ENCODE data around the gene MRFAP1L1.
"Not testable (repeated sequence)": the region's sequence is repeated elsewhere in the genome, so short reads cannot be mapped to it uniquely, and the experiment has no call there.

Gene MRFAP1L1

DNA sequence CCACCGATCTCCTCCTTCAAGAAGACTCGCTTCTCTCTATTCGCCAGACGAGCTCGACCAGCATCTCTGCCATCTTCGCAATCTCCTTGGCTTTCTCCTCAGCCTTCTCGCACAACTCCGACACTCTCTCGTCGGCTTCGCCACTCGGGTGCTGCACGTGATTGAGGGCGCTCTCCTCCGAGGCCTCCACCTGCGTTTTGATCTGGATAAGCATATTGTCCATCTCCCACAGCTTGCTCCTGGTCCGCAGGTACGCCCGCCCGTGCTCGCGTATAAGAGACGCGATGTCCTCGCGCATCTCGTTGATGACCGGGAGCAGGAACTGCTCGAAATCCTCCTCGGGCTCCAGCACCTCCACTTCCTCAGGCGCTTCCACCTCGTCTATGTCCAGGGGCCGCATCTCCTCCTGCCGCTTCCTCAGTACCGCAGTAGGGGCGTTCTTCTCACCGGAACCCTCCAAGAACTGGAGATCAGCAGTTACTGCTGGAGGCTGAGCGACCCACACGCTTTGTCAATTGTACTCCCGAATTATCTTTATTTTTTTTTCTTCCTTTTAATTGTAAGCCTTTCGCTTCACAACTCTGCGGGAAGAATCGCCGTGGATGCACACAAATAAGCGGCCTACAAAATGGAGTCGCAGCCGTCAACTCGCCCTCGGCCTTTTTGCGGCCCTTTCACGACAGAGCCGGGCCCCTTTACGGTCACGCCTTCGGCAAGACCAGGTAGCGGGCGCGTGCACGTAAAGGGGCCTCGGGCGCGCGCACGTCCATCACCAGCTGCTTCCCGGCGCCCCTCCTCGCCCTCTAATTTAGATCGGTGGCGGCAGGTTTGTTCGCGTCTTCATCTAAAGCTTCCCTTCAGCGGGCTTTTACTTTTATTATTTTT lies at the start of gene MRFAP1L1:
MRFAP1L1 (minus strand) TSS at position 636 of the 885 bp plus-strand sequence; CDS start at position 400, 236 bp downstream.
- DNase-seq (ENCODE audit: insufficient read length, low spot score) (peak; percentile 91), FAIRE-seq (peak; percentile 83)

DNA sequence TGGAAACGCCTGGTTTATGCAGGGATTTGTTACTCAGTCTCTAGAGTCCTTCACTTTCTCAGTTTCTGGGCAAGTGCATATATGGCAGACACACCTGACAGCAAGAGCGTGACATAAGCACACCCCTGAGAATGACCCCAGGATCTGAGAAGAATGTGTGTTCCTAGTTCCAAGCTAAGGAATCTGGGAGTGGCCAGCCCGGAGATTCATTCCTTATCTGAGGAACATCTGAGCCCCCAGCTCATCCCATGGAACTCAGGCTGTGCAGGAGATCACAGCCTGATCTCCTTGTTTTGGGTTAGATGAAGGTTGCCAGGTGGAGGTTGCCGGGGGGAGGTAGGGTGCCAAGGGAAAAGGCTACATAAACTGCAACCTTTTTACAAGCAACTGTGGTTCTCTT lies 49.1 kb upstream of the MRFAP1L1 start:
- FAIRE-seq, result no peak
- DNase-seq (ENCODE audit: insufficient read length, low spot score), result no peak

DNA sequence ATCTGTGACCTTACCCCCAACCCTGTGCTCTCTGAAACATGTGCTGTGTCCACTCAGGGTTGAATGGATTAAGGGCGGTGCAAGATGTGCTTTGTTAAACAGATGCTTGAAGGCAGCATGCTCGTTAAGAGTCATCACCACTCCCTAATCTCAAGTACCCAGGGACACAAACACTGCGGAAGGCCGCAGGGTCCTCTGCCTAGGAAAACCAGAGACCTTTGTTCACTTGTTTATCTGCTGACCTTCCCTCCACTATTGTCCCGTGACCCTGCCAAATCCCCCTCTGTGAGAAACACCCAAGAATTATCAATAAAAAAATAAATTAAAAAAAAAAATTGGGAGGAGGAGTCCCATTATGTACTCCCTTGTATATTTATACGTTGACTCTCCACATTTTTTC lies 46.7 kb upstream of the MRFAP1L1 start:
- FAIRE-seq; DNase-seq (ENCODE audit: insufficient read length, low spot score): not testable (repeated sequence)

DNA sequence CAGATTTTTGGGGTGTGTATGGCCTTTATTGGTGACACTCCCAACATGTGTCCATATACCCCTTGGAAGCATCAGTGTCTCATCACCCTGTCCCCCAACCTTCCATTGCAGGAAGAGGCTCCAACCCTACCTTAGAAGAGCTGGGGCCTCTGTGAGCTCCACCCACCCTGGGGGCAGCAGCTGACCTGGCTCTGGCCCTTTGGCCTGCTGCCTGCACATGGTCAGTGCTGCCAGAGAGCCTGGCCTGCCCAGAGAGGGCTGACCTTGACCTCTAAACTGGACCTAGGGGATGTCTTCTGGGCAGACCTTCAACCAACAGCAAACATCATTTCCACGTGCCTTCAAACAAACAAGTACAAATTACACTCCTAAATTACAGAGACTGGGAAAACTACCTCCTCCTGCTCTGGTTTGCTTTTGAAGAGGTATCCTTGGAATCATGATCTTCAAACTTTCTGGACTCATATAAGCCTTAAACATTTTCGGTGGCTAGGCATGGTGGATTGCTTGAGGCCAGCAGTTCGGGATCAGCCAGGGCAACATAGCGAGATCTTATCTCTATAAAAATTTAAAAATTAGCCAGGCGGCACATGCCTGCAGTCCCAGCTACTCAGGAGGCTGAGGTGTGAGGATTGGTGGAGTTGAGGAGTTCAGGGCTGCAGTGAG lies 45.6 kb upstream of the MRFAP1L1 start:
- DNase-seq (ENCODE audit: insufficient read length, low spot score) (no peak), FAIRE-seq (no peak)

DNA sequence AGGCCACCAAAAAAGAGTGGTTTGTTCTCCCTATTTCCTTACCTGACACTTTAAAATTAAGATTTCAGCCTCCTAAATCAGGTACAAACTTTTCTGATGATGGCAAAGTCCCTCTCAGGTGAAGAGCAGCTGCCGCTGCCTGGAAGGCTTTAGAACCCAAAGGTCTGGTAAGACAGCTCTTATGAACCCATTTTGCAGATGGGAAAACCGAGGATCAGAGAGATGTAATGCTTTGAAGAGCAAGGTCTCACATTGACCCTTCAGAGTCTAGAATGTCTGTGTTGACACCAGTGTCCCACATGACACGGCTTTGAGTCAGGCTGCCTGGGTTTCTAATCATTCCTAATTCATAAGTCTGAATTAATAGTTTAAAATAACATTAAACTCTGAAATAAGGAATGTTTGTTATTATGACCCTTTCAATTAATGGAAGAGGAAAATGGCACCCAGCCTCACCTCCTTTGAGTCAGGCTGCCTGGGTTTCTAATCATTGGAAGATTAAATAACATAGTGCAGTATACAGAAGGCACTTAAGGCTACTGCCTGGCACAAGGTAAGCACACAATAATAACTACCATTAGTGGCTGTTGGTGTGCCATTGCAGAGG lies 44.9 kb upstream of the MRFAP1L1 start:
- DNase-seq (ENCODE audit: insufficient read length, low spot score) (no peak), FAIRE-seq (no peak)

DNA sequence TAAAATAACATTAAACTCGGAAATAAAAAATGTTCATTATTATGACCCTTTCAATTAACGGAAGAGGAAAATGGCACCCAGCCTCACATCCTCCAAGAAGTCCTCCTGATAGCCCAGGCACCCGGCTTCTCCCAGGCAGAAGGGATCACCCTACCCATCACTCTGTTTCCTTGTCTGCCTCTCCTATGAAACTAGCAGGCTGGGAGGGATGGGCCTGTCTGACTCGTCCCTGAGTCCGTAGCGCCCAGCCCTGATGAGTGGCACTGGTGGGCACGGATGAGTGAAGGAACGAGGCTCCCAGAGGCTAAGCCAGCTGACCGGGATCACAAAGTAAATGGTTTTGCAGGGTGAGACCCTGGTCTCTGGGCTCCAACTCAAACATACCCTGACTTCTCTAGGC lies 44.2 kb upstream of the MRFAP1L1 start:
- DNase-seq (ENCODE audit: insufficient read length, low spot score) (no peak), FAIRE-seq (no peak)

DNA sequence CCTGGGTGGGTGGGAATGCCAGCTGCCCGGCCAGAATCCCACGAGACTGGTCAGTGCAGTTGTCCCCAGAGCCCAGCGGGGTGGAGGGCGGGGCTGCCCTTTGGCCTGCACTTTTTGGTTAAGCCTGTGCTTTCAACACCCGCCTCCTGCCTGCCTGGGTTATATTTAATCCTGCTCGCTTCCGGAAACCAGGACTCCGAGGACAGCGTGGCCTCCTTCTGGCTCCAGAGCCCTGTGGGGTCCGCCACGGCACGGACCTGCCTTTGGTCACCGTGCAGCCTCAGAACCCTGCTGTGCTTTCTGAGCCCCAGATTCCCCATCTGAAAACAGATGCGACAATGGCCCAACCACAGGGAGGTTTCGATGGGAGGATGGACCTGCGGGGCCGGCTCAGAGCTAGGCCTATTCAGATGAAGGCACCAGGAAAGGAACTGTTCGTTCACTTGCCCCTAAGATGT lies 43.5 kb upstream of the MRFAP1L1 start:
- no peak for FAIRE-seq
- no peak for DNase-seq (ENCODE audit: insufficient read length, low spot score)

DNA sequence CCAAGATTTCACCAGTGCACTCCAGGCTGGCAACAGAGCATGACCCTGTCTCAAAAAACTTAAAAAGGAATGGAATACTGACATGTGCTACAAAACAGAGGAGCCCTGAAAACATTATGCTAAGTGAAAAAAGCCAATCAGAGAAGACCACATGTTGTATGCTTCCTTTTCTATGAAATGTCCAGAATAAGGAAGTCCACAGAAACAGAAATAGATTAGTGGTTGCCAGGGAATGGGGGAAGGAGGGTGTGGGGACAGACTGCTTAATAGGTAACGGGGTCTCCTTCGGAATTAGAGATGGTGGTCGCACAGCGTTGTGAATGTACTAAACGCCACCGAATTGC lies 42.8 kb upstream of the MRFAP1L1 start:
- no peak for FAIRE-seq
- DNase-seq (ENCODE audit: insufficient read length, low spot score), result no peak

DNA sequence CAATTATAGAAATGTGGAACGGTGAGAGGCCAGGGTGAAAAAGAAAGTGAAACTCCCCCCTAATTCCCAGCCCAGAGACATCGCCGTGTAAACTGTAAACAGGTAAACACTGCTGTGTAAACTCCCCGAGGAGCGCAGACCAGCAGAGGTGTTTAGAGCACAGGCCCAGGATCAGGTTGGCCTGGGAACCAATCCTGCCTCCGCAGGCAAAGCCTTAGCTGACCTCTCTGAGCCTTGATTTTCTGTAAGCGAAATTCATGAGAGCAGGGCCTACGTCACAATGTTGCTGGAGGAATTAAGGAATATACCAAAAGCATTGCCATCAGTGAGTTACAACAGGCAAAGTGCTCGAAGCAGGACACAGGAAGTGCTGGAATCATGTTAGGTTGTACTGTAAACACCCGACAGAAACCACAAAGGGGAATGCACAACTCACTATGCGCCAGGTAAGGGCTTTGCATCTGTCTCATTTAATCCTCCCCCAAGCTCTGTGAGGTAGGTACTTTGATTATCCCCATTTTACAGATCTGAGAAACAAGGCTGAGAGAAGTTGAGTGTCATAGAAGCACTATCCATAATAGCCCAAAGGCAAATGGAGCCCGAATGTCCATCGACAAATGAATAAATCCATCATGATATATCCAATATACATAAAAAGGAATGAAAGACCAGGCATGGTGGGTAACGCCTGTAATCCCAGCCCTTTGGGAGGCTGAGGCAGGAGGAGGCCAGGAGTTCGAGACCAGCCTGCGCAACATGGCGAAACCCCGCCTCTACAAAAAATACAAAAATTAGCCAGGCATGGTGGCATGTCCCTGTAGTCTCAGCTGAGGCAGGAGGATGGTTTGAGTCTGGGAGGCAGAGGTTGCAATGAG lies 42.2 kb upstream of the MRFAP1L1 start:
- DNase-seq (ENCODE audit: insufficient read length, low spot score), result no peak
- no peak for FAIRE-seq

DNA sequence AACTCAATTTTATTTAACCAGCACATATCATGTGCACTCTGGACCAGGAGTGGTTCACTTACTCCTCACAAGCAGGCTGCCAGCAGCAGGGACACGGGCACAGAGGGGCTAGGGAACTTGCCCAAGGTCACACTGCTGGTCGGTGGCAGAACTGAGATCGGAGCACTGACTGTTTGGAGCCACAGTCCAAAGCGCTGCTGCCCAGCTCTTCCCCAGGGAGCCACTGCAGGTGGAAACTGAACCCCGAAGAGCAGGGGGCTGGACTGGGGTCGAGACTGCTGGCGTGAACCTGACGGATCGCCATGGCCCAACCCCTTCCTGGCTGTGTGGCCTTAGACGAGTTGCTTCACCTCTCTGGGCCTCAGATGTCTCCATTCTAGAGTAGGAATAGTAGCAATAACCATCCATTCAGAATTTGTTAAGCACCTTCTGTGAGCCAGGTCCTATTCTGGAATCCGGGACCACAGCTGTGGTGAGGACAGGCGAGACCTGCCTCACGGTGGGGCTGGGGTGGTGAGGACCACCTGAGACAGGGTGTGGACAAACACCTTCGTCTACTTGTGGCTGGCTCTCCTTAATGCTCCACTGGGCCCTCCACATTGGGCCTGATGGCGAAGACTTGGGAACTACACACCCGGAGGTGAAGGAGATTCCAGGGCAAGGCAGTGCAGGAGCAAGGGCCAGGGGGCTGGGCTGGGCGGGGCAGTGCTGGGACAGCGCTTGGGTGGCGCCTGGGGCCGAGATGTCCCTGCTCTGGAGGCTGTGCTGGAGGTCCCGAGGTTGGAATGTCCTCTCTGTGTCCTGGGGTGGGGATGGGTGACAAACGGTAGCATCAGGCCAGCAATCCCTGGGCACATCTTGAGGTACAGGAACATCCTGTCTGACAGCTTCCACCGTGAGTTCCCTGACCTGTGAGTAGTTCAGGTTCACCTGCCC lies 40.9 kb upstream of the MRFAP1L1 start:
- no peak for DNase-seq (ENCODE audit: insufficient read length, low spot score)
- FAIRE-seq, result no peak

DNA sequence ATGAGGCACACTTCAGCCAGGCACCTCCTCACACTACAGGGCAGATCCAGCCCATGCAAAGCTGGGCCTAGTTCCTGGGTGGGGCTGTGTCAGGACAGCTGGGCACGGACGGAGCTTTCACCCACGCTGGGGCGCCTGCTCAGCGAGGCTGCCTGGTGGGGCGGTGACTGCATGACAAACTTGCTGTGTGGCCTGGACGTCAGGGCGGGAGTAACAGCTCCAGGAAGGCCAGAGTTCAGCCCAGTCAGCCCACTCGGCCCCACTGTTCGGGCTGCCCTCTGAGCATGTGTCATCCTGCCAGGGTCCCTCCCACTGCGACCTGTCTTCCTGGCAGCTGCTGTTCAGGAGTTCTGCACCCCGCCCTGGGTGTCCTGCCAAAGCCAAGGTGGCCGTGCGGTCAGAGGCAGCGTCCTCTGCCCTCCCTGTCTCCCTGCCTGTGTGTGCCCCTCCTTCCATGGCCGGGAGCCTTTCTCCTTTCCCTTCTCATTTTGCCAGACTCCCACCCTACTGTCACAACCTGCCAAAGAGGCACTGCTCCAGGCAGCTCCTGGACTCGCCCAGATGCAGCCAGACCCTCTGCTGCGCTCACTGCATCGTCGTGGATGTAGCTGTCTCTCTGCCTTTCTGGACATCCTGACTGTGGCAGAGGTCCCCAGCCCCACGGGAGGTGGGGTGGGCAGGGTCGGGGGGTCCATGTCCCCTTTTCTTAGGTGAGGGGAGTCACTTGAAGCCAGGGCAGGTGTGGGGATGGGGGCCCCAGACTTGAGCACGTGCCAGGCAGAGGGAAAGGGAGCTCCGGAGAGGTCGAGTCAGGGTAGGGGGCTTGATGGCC lies 39.9 kb upstream of the MRFAP1L1 start:
- FAIRE-seq, result peak; percentile 72
- peak; percentile 34 for DNase-seq (ENCODE audit: insufficient read length, low spot score)

DNA sequence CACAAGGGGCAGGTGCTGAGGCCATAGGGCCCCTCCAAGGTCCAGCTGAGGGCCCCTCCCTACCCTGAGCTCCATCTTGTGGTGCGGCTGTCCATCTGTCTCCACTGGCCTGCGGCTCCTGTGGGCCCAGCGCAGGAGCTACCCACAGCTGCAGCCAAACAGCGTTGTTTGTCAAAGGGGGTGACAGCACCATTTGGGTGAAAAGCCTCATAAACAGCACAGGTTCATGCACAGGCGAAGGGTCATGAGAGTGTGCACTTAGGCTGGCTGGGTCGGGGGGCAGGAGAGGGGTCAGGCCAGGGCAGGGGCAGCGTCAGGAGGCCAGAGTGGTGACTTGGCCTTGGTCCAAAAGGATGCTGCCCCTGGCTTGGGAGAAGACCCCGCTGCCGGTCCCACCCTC lies 38.6 kb upstream of the MRFAP1L1 start:
- FAIRE-seq (no peak), DNase-seq (ENCODE audit: insufficient read length, low spot score) (no peak)

DNA sequence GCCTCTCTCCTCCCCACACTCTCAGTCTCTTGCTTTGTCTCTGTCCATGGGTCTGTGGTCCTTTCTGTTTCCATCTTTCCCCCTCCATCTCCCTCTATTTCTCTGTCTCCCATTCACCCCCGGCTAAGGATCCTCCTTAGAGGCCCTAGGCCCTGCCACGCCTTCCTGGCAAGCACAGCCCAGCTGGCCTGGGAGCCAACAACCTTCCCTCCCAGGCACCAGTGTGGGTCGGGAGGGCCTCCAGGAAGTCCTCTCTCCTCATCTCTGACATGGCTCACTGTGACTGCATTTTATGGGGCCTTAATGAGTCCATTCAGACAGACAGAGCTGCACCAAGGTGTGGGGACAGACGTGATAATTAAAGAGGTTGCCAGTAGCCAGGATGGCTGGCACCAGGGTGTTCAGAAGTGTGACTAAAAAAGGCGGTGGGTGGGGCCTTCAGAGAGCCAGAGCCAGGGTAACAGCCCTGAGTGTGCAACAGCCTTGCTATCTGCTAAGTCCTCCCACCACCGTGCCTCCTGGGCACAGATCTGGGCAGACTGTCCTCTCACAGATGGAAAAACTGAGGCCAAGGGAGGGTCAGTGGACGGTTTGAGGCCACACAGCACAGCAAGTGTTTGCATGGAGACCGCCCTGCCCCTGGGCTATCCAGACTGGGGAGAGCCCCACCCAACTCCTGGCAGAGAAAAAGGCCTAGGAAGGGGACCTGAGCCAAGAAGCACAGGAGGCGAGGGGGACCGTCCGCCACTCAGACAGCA lies 37.8 kb upstream of the MRFAP1L1 start:
- no peak for DNase-seq (ENCODE audit: insufficient read length, low spot score)
- no peak for FAIRE-seq

DNA sequence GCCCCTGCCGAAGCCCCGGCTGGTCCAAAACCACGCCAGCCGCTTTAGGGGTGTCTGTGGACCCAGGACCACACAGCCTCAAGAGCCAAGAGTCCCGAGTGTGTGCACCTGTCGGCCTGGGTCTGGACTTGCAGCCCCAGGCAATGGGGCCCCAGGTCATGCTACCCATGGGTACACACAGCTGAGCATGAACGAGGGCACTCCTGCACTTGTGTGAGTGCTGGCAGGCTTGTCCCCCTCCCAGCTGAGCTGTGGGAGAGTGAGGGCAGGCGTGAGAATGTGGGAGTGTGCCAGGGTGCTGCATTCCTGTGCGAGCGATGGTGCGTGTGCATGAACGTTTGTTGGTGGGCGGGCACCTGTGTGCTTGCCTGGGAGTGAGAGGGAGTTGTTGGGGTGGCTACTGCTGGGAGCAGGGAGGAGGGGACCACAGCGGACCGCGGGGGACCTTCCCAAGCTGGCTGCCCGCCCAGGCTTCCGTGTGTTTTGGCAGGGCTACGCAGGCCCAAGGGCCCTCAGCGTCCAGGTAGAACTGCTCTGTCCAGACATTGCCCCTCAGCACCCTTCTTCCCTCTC lies 37.1 kb upstream of the MRFAP1L1 start:
- DNase-seq (ENCODE audit: insufficient read length, low spot score) (no peak), FAIRE-seq (no peak)

DNA sequence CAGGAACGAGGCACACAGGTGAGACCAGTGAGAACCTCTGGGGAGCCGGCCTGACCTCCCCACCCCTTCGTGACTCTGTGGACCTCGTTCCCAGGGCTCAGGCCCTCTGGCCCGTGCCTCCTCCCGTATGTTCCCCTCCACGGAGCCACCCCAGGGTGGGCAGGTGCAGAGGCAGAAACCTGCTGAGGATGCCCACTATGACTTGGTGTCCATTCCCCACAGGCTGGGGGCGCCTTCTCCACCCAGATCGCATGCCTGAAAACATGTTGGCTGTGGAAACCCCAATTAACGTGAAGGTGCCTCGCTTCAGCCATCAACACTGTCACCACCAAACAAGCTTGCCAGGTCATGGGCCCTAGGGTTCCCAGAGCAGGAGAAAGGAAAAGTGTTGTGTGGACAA lies 33.3 kb upstream of the MRFAP1L1 start:
- DNase-seq (ENCODE audit: insufficient read length, low spot score), result no peak
- no peak for FAIRE-seq

DNA sequence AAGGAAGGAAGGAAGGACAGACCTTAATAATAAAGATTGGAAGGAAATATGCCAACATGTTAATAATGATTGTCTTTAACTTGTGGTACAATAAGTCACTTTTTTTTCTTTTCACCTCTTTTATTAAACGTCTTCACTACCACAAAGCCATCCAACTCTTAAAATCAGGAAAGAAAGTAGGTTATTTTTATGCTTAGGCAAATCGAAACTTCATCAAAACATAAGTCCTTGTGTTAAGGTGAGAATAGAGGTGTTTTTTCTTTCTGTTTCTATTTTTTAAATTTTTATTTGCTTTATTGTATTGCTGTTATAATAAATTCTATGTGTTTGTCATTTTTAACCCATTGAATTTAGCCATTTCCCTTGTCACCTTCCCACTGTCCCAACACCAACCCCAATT lies 32.8 kb upstream of the MRFAP1L1 start:
- FAIRE-seq (no peak), DNase-seq (ENCODE audit: insufficient read length, low spot score) (no peak)

DNA sequence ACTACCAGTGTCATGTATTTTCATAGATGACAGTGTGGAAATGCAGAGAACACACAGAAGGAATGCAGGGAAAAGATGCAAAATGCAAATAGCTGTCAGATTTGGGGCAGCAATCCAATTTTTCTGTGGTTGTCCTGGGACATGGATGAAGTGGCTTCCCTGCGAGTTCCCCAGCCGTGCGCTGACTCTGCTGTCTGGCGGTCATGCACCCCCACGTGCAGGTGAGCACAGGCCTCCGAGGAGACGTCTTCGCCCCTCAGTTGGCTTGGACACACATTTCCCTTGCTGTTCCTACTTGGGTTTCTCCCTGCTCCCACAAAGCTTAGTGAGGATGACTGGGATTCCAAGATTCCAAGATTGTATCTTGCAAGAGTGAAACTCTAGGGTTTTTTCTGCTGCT lies 30.7 kb upstream of the MRFAP1L1 start:
- DNase-seq (ENCODE audit: insufficient read length, low spot score) (no peak), FAIRE-seq (no peak)

DNA sequence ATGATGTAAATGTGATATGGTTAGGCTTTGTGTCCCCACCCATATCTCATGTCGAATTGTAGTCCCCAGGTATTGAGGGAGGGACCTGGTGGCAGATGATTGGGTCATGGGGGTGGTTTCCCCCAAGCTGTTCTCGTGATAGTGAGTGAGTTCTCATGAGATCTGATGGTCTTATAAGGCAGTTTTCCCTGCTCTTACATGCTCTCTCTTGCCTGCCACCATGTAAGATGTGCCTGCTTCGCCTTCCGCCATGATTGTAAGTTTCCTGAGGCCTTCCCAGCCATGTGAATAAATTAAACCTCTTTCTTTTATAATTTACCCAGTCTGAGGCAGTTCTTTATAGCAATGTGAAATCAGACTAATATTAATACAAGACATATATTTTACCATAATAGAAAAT lies 30.3 kb upstream of the MRFAP1L1 start:
- DNase-seq (ENCODE audit: insufficient read length, low spot score), result no peak
- FAIRE-seq, result no peak
